Measurements from ENCODE around the gene PROCR. TPM values are rescaled to one million over a fixed set of nuclear protein-coding genes. Genes with fewer than 3 reads are reported as not detected.

PROCR gene
- total and polyA plus RNA-seq, 9 of the 15 experiments (the other 6 are each of a cell fraction or from before 2014, with no cell fraction given): 1.6 to 7.1 (median 4.0) TPM

GRCh38 chr20:35166242-35166830 is 5.5 kb upstream of the PROCR start (continued):
- TF ChIP-seq ZNF512 (tag; IDR thresholded peaks at IDR 0.05) (no peak), CGGBP1 (CRISPR knock-in tag; IDR thresholded peaks at IDR 0.05) (no peak), MNT (conservative IDR thresholded peaks at IDR 0.05) (peak in 1 of 2 experiments; percentile 41; a peak in 1 of 4 replicates), L3MBTL2 (IDR thresholded peaks at IDR 0.05) (peak; percentile 64), MTA2 (IDR thresholded peaks at IDR 0.05; ENCODE audit: low read depth) (no peak), HDAC1 (IDR thresholded peaks at IDR 0.05) (peak in 1 of 2 experiments; percentile 77; a peak in 2 of 4 replicates), HMG20B (CRISPR knock-in tag; IDR thresholded peaks at IDR 0.05) (no peak), JUN (IDR thresholded peaks at IDR 0.05; ENCODE audit: borderline replicate concordance, low read depth, low read length) (no peak), JUN (CRISPR knock-in tag; IDR thresholded peaks at IDR 0.05; ENCODE audit: borderline replicate concordance) (no peak), ETV6 (IDR thresholded peaks at IDR 0.05; ENCODE audit: borderline replicate concordance in 1 of 2, low read depth in 2 of 2, low read length in 1 of 2) (peak; percentile 40 to 67; a peak in 2 of 4 replicates), ETV6 (CRISPR knock-in tag; IDR thresholded peaks at IDR 0.05; ENCODE audit: borderline replicate concordance) (no peak)
